Naive thymus-derived CD4-positive, alpha-beta T cell (primary cell): ENCODE results near the gene PDE6B. TPM values are rescaled to one million over a fixed set of nuclear protein-coding genes. Genes with fewer than 3 reads are reported as not detected.
A peak's percentile ranks its signal among the peaks of the same experiment; 100 is the strongest.
"Not testable (repeated sequence)": the region's sequence is repeated elsewhere in the genome, so short reads cannot be mapped to it uniquely, and the experiment has no call there.

Experiments used
- ATAC-seq: fragments of 150-1000 bp; cut with Tn5 transposase; 2 replicates; pipeline ENCODE4 v1.10.0; 2021; ENCODE audit warnings: mild to moderate bottlenecking, moderate library complexity
- CTCF ChIA-PET: fragments of 350-600 bp; sonication (Branson Sonifier 250); formaldehyde crosslinking; loops from one replicate; lab custom pipeline; 2021; ENCODE audit warnings: antibody characterized with exemption; lab: Charles Lee
- POLR2A ChIA-PET: fragments of 350-600 bp; sonication (Branson Sonifier 250); formaldehyde crosslinking; loops from one replicate; lab custom pipeline; 2021; ENCODE audit warnings: antibody characterized with exemption, inconsistent platforms; lab: Charles Lee
- DNase-seq, 9 donors: peaks; one replicate each; pipeline versions ENCODE4 v3.0.0 to v3.0.0-alpha.2; 2020 to 2022; ENCODE audit warnings: mixed read lengths in 1 of 9
- H3K27ac ChIP-seq: one replicate; pipeline ENCODE4 v1.7.0; 2013; ENCODE audit warnings: mild to moderate bottlenecking, low read depth, low read length, moderate library complexity
- H3K27me3 ChIP-seq, 2 donors: one replicate each; pipeline ENCODE4 v1.7.0; 2013; ENCODE audit warnings: low read length in 2 of 2, mild to moderate bottlenecking in 2 of 2, moderate library complexity in 2 of 2; ENCODE audit not compliant: control insufficient read depth in 2 of 2, insufficient read depth in 2 of 2
- H3K36me3 ChIP-seq, 3 experiments: 1 replicate in 2 of 3; 2 replicates in 1 of 3; pipeline ENCODE4 v1.7.0; 2013; ENCODE audit warnings: low read length in 3 of 3, mild to moderate bottlenecking in 3 of 3, moderate library complexity in 1 of 3; ENCODE audit not compliant: insufficient read depth in 3 of 3, control insufficient read depth in 2 of 3
- H3K4me1 ChIP-seq, 2 donors: one replicate each; pipeline ENCODE4 v1.7.0; 2013; ENCODE audit warnings: low read length in 2 of 2, mild to moderate bottlenecking in 2 of 2, moderate library complexity in 1 of 2; ENCODE audit not compliant: control insufficient read depth in 2 of 2, insufficient read depth in 2 of 2
- H3K4me3 ChIP-seq: 2 replicates; pipeline ENCODE4 v1.7.0; 2013; ENCODE audit warnings: mild to moderate bottlenecking, low read length
- H3K9me3 ChIP-seq, 3 experiments: 1 replicate in 2 of 3; 2 replicates in 1 of 3; pipeline ENCODE4 v1.7.0; 2013; ENCODE audit warnings: low read length in 3 of 3; ENCODE audit not compliant: control insufficient read depth in 2 of 3
- H3K27ac Mint-ChIP-seq, 9 donors: one replicate each; pipeline ENCODE4 v1.8.0; 2020 to 2022; ENCODE audit warnings: mixed read lengths in 9 of 9, mild to moderate bottlenecking in 8 of 9, moderate library complexity in 5 of 9, inconsistent platforms in 2 of 9
- H3K27me3 Mint-ChIP-seq, 5 donors: one replicate each; pipeline ENCODE4 v1.8.0; 2021 to 2022; ENCODE audit warnings: mixed read lengths in 5 of 5, mild to moderate bottlenecking in 1 of 5
- H3K36me3 Mint-ChIP-seq, 5 donors: one replicate each; pipeline ENCODE4 v1.8.0; 2020 to 2022; ENCODE audit warnings: mixed read lengths in 5 of 5, mild to moderate bottlenecking in 3 of 5, inconsistent platforms in 1 of 5
- H3K4me1 Mint-ChIP-seq, 7 donors: one replicate each; pipeline ENCODE4 v1.8.0; 2020 to 2022; ENCODE audit warnings: mixed read lengths in 7 of 7, mild to moderate bottlenecking in 3 of 7, inconsistent platforms in 1 of 7
- H3K4me3 Mint-ChIP-seq, 10 donors: one replicate each; pipeline ENCODE4 v1.8.0; 2020 to 2022; ENCODE audit warnings: mild to moderate bottlenecking in 10 of 10, mixed read lengths in 10 of 10, moderate library complexity in 6 of 10, inconsistent platforms in 2 of 10
- H3K9me3 Mint-ChIP-seq, 11 donors: one replicate each; pipeline ENCODE4 v1.8.0; 2020 to 2022; ENCODE audit warnings: mixed read lengths in 11 of 11, mild to moderate bottlenecking in 4 of 11, inconsistent platforms in 1 of 11, moderate library complexity in 1 of 11
- intact Hi-C, 2 donors: fragments of 100-400 bp; cut with micrococcal nuclease; formaldehyde crosslinking; loops; one replicate each; pipeline ENCODE4 v1.15.1; 2023
- polyA plus RNA-seq, 2 donors: library from polyadenylated mRNA; unstranded; fragments of 300-500 nt; fragmentation: Illumina TruSeq; gene quantifications; one replicate each; pipeline ENCODE4 v1.2.3, GENCODE V29; 2021
- total RNA-seq, 6 experiments: library from RNA in 5 of 6; stranded (reverse) in 5 of 6; gene quantifications; 1 replicate in 5 of 6; 2 replicates in 1 of 6; pipeline ENCODE4 v1.2.3 and lab custom pipeline; 2021 to 2026

PDE6B gene
- total and polyA plus RNA-seq, 7 experiments from 2014 or later: 13.7 to 28.3 (median 19.8) TPM

GRCh38 chr4:632196-632790, 6.9 kb downstream of the PDE6B start:
- Histone ChIP-seq H3K9me3 (no peaks in the 10 kb centered on the region), H3K4me3 (no peak overlapping the region), H3K27me3 (peaks cover 0 to 3% of the 10 kb centered on the region in 2 donors), H3K27ac (no peak overlapping the region), H3K4me1 (no peaks in the 10 kb centered on the region), H3K36me3 (no peaks in the 10 kb centered on the region)
- H3K9me3 Mint-ChIP-seq: peaks cover 0 to 18% (median 5%) of the 10 kb centered on the region in 11 donors
- ATAC-seq: no peak
- ChIA-PET CTCF (no interaction called here), POLR2A (no interaction called here)
- DNase-seq: no peak
- H3K36me3 Mint-ChIP-seq: peaks cover 0 to 4% (median 0%) of the 10 kb centered on the region in 5 donors
- intact Hi-C loops: no loop called here
- H3K27me3 Mint-ChIP-seq: peaks cover 0 to 7% (median 0%) of the 10 kb centered on the region in 5 donors
- no peak overlapping the region for H3K4me3 Mint-ChIP-seq
- H3K4me1 Mint-ChIP-seq: peaks cover 0 to 1% (median 0%) of the 10 kb centered on the region in 7 donors
- no peak overlapping the region for H3K27ac Mint-ChIP-seq

- intact Hi-C loops: no loop called here
- CTCF ChIA-PET: no interaction called here
- peaks cover 0 to 4% (median 0%) of the 10 kb centered on the region in 5 donors for H3K36me3 Mint-ChIP-seq
Observed at GRCh38 chr4:632926-633325, 7.6 kb downstream of the PDE6B start.

DNA sequence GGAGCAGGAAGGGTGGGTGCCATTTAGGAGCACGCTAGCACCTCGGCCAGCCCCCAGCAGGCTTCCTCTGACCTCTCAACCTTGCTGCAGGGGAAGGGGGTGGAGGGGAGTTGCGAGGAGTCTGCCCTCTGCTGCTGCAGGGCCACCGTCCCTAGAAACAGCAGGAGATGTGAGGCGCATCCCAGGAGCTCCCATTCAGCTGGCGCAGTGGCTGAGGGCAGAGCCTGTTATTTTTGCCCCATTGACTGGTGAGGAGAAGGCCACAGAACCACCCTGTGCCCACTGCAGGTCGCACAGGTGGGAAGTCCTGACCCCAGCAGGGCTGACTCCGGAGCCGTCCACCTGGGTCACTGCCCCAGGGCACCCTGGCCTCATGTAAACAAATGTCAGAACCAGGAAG, 8.0 kb downstream of the PDE6B start:
- intact Hi-C loops: no loop called here
- Mint-ChIP-seq H3K4me3 (no peak overlapping the region), H3K27ac (no peak overlapping the region), H3K9me3 (peaks cover 0 to 18% (median 5%) of the 10 kb centered on the region in 11 donors), H3K36me3 (peaks cover 0 to 4% (median 0%) of the 10 kb centered on the region in 5 donors), H3K4me1 (peaks cover 0 to 1% (median 0%) of the 10 kb centered on the region in 7 donors), H3K27me3 (peaks cover 0 to 16% (median 6%) of the 10 kb centered on the region in 5 donors)
- Histone ChIP-seq H3K27ac (no peak overlapping the region), H3K9me3 (no peaks in the 10 kb centered on the region), H3K27me3 (peaks cover 0 to 3% of the 10 kb centered on the region in 2 donors), H3K4me3 (no peak overlapping the region), H3K4me1 (no peaks in the 10 kb centered on the region), H3K36me3 (no peaks in the 10 kb centered on the region)
- DNase-seq (no peak), ATAC-seq (no peak)
- ChIA-PET CTCF (no interaction called here), POLR2A (no interaction called here)

More at GRCh38 chr4:632926-633325, 7.6 kb downstream of the PDE6B start:
- DNase-seq (no peak), ATAC-seq (no peak)
- H3K36me3 ChIP-seq: no peaks in the 10 kb centered on the region
- no peaks in the 10 kb centered on the region for H3K9me3 ChIP-seq
- H3K27ac Mint-ChIP-seq: no peak overlapping the region
- H3K4me1 Mint-ChIP-seq: peaks cover 0 to 1% (median 0%) of the 10 kb centered on the region in 7 donors
- no peak overlapping the region for H3K27ac ChIP-seq
- no peak overlapping the region for H3K4me3 Mint-ChIP-seq
- no peak overlapping the region for H3K4me3 ChIP-seq
- H3K27me3 Mint-ChIP-seq: peaks cover 0 to 13% (median 3%) of the 10 kb centered on the region in 5 donors
- peaks cover 0 to 18% (median 5%) of the 10 kb centered on the region in 11 donors for H3K9me3 Mint-ChIP-seq
- POLR2A ChIA-PET: no interaction called here
- H3K4me1 ChIP-seq: no peaks in the 10 kb centered on the region
- peaks cover 0 to 3% of the 10 kb centered on the region in 2 donors for H3K27me3 ChIP-seq

- Histone ChIP-seq H3K27me3 (peaks cover 0 to 3% of the 10 kb centered on the region in 2 donors), H3K4me3 (no peak overlapping the region), H3K36me3 (no peaks in the 10 kb centered on the region), H3K27ac (no peak overlapping the region), H3K4me1 (no peaks in the 10 kb centered on the region), H3K9me3 (no peaks in the 10 kb centered on the region)
- ChIA-PET CTCF (no interaction called here), POLR2A (no interaction called here)
- intact Hi-C loops: no loop called here
- H3K4me1 Mint-ChIP-seq: peaks cover 0 to 1% (median 0%) of the 10 kb centered on the region in 7 donors
- peak; percentile 5 for ATAC-seq
- no peak for DNase-seq
- H3K4me3 Mint-ChIP-seq: no peak overlapping the region
- H3K36me3 Mint-ChIP-seq: peaks cover 0 to 4% (median 0%) of the 10 kb centered on the region in 5 donors
- peaks cover 0 to 22% (median 6%) of the 10 kb centered on the region in 5 donors for H3K27me3 Mint-ChIP-seq
- H3K9me3 Mint-ChIP-seq: peaks cover 0 to 18% (median 5%) of the 10 kb centered on the region in 11 donors
- no peak overlapping the region for H3K27ac Mint-ChIP-seq
Observed at GRCh38 chr4:633976-634598, 8.7 kb downstream of the PDE6B start.

DNA sequence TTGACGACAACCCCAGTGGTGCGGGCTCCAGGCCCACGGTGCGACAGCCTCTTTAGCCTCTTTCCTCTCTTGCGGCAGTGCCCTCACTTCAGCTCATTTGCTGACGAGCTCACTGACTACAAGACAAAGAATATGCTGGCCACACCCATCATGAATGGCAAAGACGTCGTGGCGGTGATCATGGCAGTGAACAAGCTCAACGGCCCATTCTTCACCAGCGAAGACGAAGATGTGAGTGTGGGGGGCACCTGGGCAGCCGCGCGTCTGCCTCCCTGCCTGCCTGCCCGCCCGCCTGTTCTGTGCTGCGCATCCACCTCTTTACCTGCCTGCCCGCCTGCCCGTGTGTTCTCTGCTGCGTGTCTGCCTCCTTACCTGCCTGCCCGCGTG, 9.2 kb downstream of the PDE6B start:
- Mint-ChIP-seq H3K27ac (no peak overlapping the region), H3K36me3 (peaks cover 0 to 4% (median 0%) of the 10 kb centered on the region in 5 donors), H3K27me3 (peaks cover 0 to 22% (median 6%) of the 10 kb centered on the region in 5 donors), H3K9me3 (peaks cover 0 to 18% (median 5%) of the 10 kb centered on the region in 11 donors), H3K4me1 (peaks cover 0 to 1% (median 0%) of the 10 kb centered on the region in 7 donors), H3K4me3 (no peak overlapping the region)
- Histone ChIP-seq H3K4me1 (no peaks in the 10 kb centered on the region), H3K36me3 (no peaks in the 10 kb centered on the region), H3K27ac (no peak overlapping the region), H3K4me3 (no peak overlapping the region), H3K9me3 (no peaks in the 10 kb centered on the region), H3K27me3 (peaks cover 0 to 3% of the 10 kb centered on the region in 2 donors)
- ChIA-PET POLR2A (no interaction called here), CTCF (no interaction called here)
- ATAC-seq (no peak), DNase-seq (no peak)
- intact Hi-C loops: no loop called here

GRCh38 chr4:635066-635835, 9.9 kb downstream of the PDE6B start:
- H3K4me3 ChIP-seq, POLR2A ChIA-PET, H3K27ac Mint-ChIP-seq, H3K27ac ChIP-seq, H3K9me3 ChIP-seq, H3K36me3 Mint-ChIP-seq, H3K27me3 ChIP-seq, intact Hi-C loops, DNase-seq, H3K4me3 Mint-ChIP-seq, CTCF ChIA-PET, H3K4me1 Mint-ChIP-seq, ATAC-seq, H3K4me1 ChIP-seq, H3K36me3 ChIP-seq: not testable (repeated sequence)
- Mint-ChIP-seq H3K9me3 (peaks cover 0 to 18% (median 5%) of the 10 kb centered on the region in 11 donors), H3K27me3 (peaks cover 0 to 22% (median 6%) of the 10 kb centered on the region in 5 donors)
